DOHH2 (cell line): ENCODE data around the gene ATP9B.

Experiments used
- EZH2phosphoT487 ChIP-seq: fragments of 200-600 bp; sonication (generic); IDR thresholded peaks from 2 replicates; pipeline ENCODE4 v1.6.1; 2017; ENCODE audit warnings: borderline replicate concordance, mild to moderate bottlenecking, antibody characterized with exemption, low read length, moderate library complexity, mixed read lengths
- TF ChIP-seq, protein P1 (sequence below): fragments of 200-600 bp; sonication (generic); IDR thresholded peaks from one replicate; pipeline ENCODE4 v1.5.1; 2014; ENCODE audit warnings: antibody characterized with exemption, mild to moderate bottlenecking, low read depth, low read length; ENCODE audit not compliant: poor library complexity, severe bottlenecking

DNA sequence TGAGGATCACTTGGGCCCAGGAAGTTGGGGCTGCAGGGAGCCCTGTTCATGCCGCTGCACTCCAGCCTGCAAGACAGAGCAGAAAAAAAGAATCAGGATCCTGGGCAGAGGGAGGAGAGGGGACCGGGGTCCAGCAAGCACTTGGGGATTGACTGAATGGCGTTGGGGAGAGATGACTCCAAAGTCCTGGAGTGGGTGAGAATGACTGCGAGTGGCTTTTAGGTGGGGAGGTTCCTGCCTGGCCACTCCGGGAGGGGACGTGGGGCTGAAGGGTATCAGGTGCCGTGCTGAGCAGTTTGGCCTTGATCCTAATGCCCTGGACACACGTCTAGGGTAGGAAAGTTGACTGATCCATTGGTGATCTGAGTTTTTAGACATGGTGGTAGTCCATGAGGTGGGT, 323.0 kb downstream of the ATP9B start:
- TF ChIP-seq, protein P1, sequence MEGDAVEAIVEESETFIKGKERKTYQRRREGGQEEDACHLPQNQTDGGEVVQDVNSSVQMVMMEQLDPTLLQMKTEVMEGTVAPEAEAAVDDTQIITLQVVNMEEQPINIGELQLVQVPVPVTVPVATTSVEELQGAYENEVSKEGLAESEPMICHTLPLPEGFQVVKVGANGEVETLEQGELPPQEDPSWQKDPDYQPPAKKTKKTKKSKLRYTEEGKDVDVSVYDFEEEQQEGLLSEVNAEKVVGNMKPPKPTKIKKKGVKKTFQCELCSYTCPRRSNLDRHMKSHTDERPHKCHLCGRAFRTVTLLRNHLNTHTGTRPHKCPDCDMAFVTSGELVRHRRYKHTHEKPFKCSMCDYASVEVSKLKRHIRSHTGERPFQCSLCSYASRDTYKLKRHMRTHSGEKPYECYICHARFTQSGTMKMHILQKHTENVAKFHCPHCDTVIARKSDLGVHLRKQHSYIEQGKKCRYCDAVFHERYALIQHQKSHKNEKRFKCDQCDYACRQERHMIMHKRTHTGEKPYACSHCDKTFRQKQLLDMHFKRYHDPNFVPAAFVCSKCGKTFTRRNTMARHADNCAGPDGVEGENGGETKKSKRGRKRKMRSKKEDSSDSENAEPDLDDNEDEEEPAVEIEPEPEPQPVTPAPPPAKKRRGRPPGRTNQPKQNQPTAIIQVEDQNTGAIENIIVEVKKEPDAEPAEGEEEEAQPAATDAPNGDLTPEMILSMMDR: no peak
- TF ChIP-seq EZH2phosphoT487: no peak
